NK-92 (cell line): ENCODE data around the gene KCNJ9.
"Not testable (repeated sequence)": the region's sequence is repeated elsewhere in the genome, so short reads cannot be mapped to it uniquely, and the experiment has no call there.

Source experiments
- DNase-seq: peaks from one replicate; lab custom pipeline; 2025; ENCODE audit not compliant: unreplicated experiment; lab: John Stamatoyannopoulos, UW

The KCNJ9 gene

GRCh38 chr1:160101717-160102522 is 20.6 kb downstream of the KCNJ9 start:
- no peak for DNase-seq

- DNase-seq: no peak
Measured at GRCh38 chr1:160103658-160104408, 22.5 kb downstream of the KCNJ9 start.

GRCh38 chr1:160104486-160104885 is 23.1 kb downstream of the KCNJ9 start:
- no peak for DNase-seq

- no peak for DNase-seq
Measured at GRCh38 chr1:160105155-160105554, 23.8 kb downstream of the KCNJ9 start.

GRCh38 chr1:160107512-160107911 is 26.2 kb downstream of the KCNJ9 start:
- no peak for DNase-seq

- no peak for DNase-seq
Measured at GRCh38 chr1:160108888-160109662, 27.7 kb downstream of the KCNJ9 start.

- DNase-seq: no peak
Measured at GRCh38 chr1:160109686-160110085, 28.3 kb downstream of the KCNJ9 start.

GRCh38 chr1:160111462-160111861 is 30.1 kb downstream of the KCNJ9 start:
- DNase-seq: not testable (repeated sequence)

GRCh38 chr1:160112357-160112756 is 31.0 kb downstream of the KCNJ9 start:
- DNase-seq: no peak

GRCh38 chr1:160113407-160113806 is 32.1 kb downstream of the KCNJ9 start:
- DNase-seq: no peak

- no peak for DNase-seq
Measured at GRCh38 chr1:160114085-160114484, 32.7 kb downstream of the KCNJ9 start.

- no peak for DNase-seq
Measured at GRCh38 chr1:160115545-160116282, 34.4 kb downstream of the KCNJ9 start, which contains the start of gene ATP1A2. ATP1A2 (plus strand) TSS chr1:160115759; CDS start chr1:160115862, 103 bp downstream.

- no peak for DNase-seq
Measured at GRCh38 chr1:160116283-160117147, 35.2 kb downstream of the KCNJ9 start.

- no peak for DNase-seq
Measured at GRCh38 chr1:160117300-160117699, 36.0 kb downstream of the KCNJ9 start.

- no peak for DNase-seq
Measured at GRCh38 chr1:160117709-160118183, 36.4 kb downstream of the KCNJ9 start.

- no peak for DNase-seq
Measured at GRCh38 chr1:160118928-160119327, 37.6 kb downstream of the KCNJ9 start.

- DNase-seq: no peak
Measured at GRCh38 chr1:160120797-160121196, 39.5 kb downstream of the KCNJ9 start.

GRCh38 chr1:160121388-160121787 is 40.0 kb downstream of the KCNJ9 start:
- DNase-seq: no peak

GRCh38 chr1:160122978-160123495 is 41.7 kb downstream of the KCNJ9 start:
- DNase-seq: no peak
